GM04504 (cell line): ENCODE results near the gene CILP2.

Source experiments
- DNase-seq: peaks from one replicate; pipeline ENCODE4 v3.0.0-alpha.2; 2012; ENCODE audit warnings: low read depth

The CILP2 gene

GRCh38 chr19:19544954-19545591 is 7.0 kb downstream of the CILP2 start:
- no peak for DNase-seq

- DNase-seq, result no peak
Measured at GRCh38 chr19:19545707-19546106, 7.6 kb downstream of the CILP2 start.

- no peak for DNase-seq
Measured at GRCh38 chr19:19546751-19547162, 8.7 kb downstream of the CILP2 start.

- no peak for DNase-seq
Measured at GRCh38 chr19:19547674-19548336, 9.7 kb downstream of the CILP2 start.

DNA sequence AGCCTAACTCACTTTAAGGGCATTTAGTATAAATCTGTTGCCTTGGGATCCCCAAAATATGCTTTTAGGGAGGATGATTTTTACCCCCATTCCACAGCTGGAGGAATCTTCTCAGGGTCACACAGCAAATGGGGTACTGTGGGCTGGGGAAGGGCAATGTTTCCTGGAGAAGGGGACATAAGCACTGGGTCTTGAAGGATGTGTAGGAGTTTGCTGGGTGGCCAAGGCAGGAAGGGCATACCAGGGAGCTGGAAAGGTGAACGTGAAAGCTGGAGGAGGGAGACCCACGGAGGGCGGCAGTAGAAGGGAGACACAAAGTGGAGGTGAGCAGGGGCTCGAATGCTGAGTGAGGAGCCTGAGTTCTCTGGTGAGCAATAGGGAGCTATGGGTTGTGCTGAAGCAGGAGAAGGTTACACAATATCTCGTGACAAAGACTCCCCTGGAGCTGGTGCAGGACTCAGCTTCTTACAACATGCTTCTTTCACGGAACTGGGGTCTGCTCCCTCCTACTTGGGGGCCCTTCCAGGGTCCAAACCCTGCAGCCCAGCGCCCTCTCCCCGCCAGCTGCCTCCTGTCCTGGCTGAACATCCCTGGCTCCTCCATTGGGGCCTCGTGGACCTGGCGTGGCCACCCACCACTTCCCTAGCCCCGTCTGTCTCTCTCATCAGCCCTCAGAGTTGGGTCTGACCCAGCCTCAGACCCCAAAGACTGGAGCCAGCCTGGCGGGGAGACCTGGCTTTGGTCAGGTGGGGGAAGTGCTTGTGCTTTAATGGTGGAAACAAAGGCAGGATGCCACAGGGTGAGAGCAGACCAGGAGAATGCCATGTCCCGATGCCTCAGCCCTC is 11.1 kb downstream of the CILP2 start:
- no peak for DNase-seq

GRCh38 chr19:19549804-19550464 is 11.9 kb downstream of the CILP2 start:
- no peak for DNase-seq

DNA sequence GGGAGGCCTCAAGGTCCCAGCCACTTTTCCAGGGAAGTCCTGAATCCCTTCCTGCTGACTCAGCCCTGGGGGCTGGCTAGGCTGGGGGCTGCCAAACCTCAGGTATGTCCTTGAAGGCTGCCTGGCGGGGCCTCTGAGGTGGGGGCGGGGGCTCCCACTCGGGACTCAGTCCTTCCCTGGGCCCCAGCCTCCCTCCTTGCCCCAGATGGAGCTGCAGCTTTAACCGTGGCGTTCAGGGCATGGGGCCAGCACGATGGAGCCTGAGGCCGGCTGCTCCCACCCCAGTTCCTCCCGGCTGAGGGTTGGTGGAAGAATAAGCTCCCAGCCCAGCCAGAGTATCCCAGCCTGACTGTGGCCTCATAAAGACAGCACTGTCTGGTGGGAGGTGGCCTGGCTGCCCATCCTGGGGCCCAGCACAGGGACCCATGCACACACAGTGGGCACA is 12.4 kb downstream of the CILP2 start:
- DNase-seq, result no peak

GRCh38 chr19:19550972-19551852 is 13.1 kb downstream of the CILP2 start:
- no peak for DNase-seq

GRCh38 chr19:19551853-19552192 is 13.8 kb downstream of the CILP2 start:
- DNase-seq, result no peak

- no peak for DNase-seq
Measured at GRCh38 chr19:19552798-19553197, 14.7 kb downstream of the CILP2 start.

DNA sequence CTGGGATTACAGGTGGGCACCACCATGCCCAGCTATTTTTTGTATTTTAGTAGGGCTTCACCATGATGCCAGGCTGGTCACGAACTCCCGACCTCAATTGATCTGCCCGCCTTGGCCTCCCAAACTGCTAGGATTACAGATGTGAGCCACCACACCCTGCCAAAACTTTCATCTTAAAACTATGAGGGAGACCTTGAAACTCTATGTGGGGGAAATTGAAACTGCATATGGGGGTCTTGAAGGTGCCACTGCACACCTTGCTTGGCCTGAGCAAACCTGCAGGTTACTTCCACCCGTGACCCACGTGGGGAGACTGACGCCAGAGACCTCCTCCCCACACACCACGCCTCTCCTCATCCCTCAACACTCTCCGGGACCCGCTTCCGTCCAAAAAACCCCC is 15.6 kb downstream of the CILP2 start:
- DNase-seq, result no peak

DNA sequence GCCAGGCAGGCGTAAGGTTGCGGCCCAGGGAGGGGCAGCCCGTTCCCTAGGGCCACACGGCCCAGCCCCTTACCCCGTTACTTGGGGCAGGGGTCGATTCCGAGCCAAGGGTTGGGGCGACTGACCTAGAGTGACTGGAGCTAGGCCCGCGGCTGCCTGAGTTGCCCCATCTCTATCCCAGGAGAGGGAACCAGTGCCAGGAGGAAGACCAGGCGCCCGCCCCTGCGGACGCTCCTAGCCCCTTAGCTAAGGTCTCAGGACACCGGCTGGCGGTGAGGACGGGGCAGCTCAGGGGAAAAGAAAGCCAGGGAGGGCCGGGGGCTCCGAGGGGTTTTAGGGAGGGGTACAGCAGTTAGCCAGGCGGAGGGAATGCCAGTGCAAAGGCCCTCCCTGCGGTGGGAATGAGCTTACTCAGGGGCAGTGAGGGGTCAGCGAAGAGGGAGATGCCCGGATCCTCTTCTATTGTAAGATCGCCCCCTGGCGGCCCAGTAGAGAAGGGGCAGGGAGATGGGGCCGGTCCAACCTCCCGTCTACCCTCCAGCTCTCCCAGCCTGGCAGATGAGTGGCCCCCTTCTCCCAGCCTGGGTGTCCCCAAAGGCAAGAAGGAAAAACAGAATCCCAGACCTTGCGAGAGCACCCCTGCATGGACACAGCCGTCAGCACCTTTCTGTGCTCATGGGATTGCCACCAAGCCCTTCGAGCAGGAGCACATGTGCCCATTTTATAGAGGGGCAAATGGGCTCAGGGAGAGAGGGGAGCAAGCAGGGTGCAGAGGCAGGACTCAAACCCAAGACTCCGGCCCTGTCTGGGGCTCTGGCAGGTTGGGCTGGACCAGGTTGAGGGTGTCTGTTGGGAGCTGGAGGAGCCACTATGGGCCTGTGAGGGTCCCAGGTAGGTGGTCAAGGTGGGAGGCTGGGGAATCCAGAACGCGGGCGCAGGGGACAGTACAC is 16.3 kb downstream of the CILP2 start:
- DNase-seq, result no peak

GRCh38 chr19:19558055-19558454 is 20.0 kb downstream of the CILP2 start:
- no peak for DNase-seq

GRCh38 chr19:19558636-19559035 is 20.6 kb downstream of the CILP2 start:
- no peak for DNase-seq

- DNase-seq, result no peak
Measured at GRCh38 chr19:19559931-19560330, 21.9 kb downstream of the CILP2 start.

- no peak for DNase-seq
Measured at GRCh38 chr19:19561946-19562664, 24.0 kb downstream of the CILP2 start.

DNA sequence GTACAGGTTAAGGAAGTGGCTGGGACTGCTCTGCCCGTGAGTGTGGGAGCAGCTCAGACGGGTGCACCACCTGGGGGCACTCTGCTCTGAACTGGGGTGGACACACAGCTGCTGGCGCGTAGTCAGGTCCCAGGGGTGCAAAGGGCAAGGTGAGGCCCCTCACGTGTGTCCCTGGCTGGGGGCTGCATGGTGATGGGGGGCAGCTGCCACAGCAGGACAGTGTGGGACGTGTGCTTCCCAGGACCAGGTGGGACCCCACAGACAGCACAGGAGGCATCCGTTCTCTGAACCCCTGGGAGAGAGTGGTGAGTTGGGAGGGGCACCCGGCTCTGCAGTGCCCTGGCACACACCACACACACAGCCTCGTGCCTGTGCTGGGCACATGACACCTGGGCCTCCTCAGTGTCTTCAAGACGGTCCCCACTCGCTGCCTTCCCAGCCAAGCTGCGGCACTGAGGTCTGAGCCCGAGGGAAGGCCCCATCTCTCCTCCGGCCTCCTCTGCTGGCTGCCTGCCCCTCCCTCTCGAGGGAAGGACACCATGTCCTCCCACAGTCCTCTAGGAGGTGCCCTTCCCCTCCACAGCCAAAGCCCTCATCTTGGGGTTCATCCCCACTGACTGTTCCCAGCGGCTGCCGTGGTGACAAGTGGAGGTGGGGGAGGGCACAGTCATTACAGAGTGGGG is 24.7 kb downstream of the CILP2 start:
- DNase-seq, result no peak

GRCh38 chr19:19563348-19563848 is 25.3 kb downstream of the CILP2 start:
- DNase-seq, result no peak

DNA sequence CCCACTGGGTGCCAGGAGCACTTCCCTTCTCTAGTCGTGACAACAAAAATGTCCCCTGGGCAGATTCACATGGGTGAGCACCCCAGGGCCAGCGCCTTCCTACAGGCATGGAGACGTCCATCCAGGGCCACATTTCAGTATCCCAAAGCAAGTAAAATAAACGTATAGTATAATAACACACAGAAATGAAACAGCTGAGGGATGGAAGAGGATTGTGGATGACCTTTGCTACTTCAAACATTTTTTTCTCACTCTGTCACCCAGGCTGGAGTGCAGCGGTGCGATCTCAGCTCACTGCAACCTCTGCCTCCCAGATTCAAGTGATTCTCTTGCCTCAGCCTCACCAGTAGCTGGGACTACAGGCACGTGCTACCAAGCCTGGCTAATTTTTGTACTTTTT is 28.2 kb downstream of the CILP2 start:
- no peak for DNase-seq
